ENCODE measurements around the gene MIER3. TPM values are rescaled to one million over a fixed set of nuclear protein-coding genes. Genes with fewer than 3 reads are reported as not detected.

MIER3 gene
- total RNA-seq, 1 experiment from 2014 or later: 44.8 TPM

- no peak overlapping the region for H3K18ac ChIP-seq (ENCODE audit: insufficient read length, low read depth, low read length)
- H4K5ac ChIP-seq (ENCODE audit: insufficient read length, low read depth, low read length): no peak overlapping the region
- no peaks in the 10 kb centered on the region for H4K20me1 ChIP-seq (ENCODE audit: control insufficient read depth, insufficient read depth, insufficient read length)
- H3K56ac ChIP-seq (ENCODE audit: insufficient read length, low read depth, low read length): no peak overlapping the region
- no peaks in the 10 kb centered on the region for H3K9me3 Mint-ChIP-seq
- no peaks in the 10 kb centered on the region for H3K27me3 ChIP-seq (ENCODE audit: insufficient read depth, low read length)
- no peak overlapping the region for H3K27ac Mint-ChIP-seq
- H4K8ac ChIP-seq (replicated peaks; ENCODE audit: insufficient read length, low read depth, low read length): no peak overlapping the region
- no peak for DNase-seq
- H4K91ac ChIP-seq (ENCODE audit: insufficient read length, low read depth, low read length): no peak overlapping the region
- H3K4me3 Mint-ChIP-seq: no peak overlapping the region
- H3K9ac ChIP-seq (ENCODE audit: extremely low read depth, insufficient read length, low read length): no peak overlapping the region
- H3K4ac ChIP-seq (ENCODE audit: low read depth, low read length): no peak overlapping the region
- no CpG with 5 or more reads among the region's 2 CpGs for WGBS (ENCODE audit: extremely low coverage, insufficient read length, low lambda C conversion rate)
- H2BK20ac ChIP-seq (ENCODE audit: low read depth, low read length, poor library complexity, severe bottlenecking): no peak overlapping the region
- peaks cover 2% of the 10 kb centered on the region; the same call in 1 of the 2 replicates for H3K27me3 Mint-ChIP-seq (ENCODE audit: low read depth)
- no peak for TF ChIP-seq CTCF (conservative IDR thresholded peaks at IDR 0.05)
- H2BK120ac ChIP-seq (ENCODE audit: low read depth, low read length, poor library complexity, severe bottlenecking): no peak overlapping the region
- no peaks in the 10 kb centered on the region for H3K4me1 Mint-ChIP-seq
- H3K23ac ChIP-seq (ENCODE audit: insufficient read length, low read depth, low read length): no peak overlapping the region
- no peak overlapping the region for H3K14ac ChIP-seq (ENCODE audit: insufficient read depth, low read length)
- no peak overlapping the region for H2BK12ac ChIP-seq (ENCODE audit: insufficient read length, low read depth, low read length)
- H3K4me1 ChIP-seq (ENCODE audit: insufficient read depth, low read length): no peaks in the 10 kb centered on the region
- no peak overlapping the region for H2AK5ac ChIP-seq (ENCODE audit: insufficient read length, low read length)
- H3K9me3 ChIP-seq (ENCODE audit: control insufficient read depth, low read depth, low read length): no peaks in the 10 kb centered on the region
- H2BK5ac ChIP-seq (ENCODE audit: insufficient read length, low read length): no peak overlapping the region
- no peaks in the 10 kb centered on the region for H3K79me2 ChIP-seq (ENCODE audit: insufficient read depth, low read length)
- no peaks in the 10 kb centered on the region for H3K36me3 Mint-ChIP-seq (ENCODE audit: insufficient read depth in 1 of 3, low read depth in 3 of 3)
- no peak overlapping the region for H2BK15ac ChIP-seq (ENCODE audit: low read depth, low read length)
- no peaks in the 10 kb centered on the region for H3K23me2 ChIP-seq (ENCODE audit: insufficient read length, low read depth, low read length, poor library complexity, severe bottlenecking)
- H3K27ac ChIP-seq (ENCODE audit: insufficient read length, low read depth, low read length): no peak overlapping the region
- no peak overlapping the region for H2AFZ ChIP-seq (ENCODE audit: low read length)
- no peaks in the 10 kb centered on the region for H3K79me1 ChIP-seq (ENCODE audit: insufficient read depth, low read depth, low read length, poor library complexity, severe bottlenecking)
- H3K4me2 ChIP-seq (ENCODE audit: insufficient read depth, insufficient read length, low read length): no peak overlapping the region
- no peak overlapping the region for H3T11ph ChIP-seq (ENCODE audit: low read length)
These were observed 12.2 kb upstream of the MIER3 start for GRCh38 chr5:56964173-56964572.

Measured in H9 (cell line).